ENCODE results near the gene PLTP. TPM values are rescaled to one million over a fixed set of nuclear protein-coding genes. Genes with fewer than 3 reads are reported as not detected.
"Not testable (repeated sequence)": the region's sequence is repeated elsewhere in the genome, so short reads cannot be mapped to it uniquely, and the experiment has no call there.

PLTP gene
- total RNA-seq, 3 donors from 2014 or later = 15.0 to 141 (median 111) TPM

DNA sequence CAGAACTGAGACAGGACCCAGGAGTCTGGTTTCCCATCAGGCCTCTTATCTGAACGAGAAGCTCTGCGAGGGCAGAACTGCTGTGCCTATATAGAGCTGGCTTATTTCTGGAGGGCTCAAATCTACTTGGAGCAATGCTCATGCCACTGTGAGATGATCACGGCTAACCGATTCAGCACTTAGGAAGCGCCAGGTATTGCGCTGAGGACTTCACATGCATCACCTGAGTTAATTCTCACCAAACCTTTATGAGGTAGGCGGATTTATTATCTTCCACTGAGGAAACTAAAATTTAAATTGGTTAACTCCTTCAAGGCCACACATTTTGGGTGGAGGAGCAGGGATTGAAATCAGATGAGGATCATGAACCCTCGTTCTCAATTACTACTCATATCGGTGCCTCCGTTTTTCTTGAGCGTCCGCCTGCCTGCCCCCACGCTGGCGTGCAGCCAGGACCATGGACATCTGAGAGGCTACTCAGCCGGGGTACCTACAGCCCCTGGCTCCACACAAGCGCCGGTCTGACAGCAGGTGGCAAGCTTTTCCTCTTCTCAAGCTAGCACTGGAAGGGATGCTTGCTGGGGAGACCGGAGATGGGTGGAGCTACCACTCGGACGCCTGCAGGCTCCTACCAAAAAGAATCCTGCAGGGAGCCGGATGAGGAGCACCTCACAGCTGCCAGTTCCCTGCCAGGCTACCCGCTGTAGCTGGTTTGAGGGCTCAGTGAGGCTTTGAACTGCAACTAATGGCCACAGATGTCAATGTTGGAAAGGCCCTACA, 21.5 kb upstream of the PLTP start:
- peaks cover 8% of the 10 kb centered on the region for H3K36me3 ChIP-seq (ENCODE audit: low read depth)
- H3K4me3 ChIP-seq = peak overlapping the region; percentile 85
- H3K9me3 ChIP-seq = no peaks in the 10 kb centered on the region
- TF ChIP-seq, protein P1, sequence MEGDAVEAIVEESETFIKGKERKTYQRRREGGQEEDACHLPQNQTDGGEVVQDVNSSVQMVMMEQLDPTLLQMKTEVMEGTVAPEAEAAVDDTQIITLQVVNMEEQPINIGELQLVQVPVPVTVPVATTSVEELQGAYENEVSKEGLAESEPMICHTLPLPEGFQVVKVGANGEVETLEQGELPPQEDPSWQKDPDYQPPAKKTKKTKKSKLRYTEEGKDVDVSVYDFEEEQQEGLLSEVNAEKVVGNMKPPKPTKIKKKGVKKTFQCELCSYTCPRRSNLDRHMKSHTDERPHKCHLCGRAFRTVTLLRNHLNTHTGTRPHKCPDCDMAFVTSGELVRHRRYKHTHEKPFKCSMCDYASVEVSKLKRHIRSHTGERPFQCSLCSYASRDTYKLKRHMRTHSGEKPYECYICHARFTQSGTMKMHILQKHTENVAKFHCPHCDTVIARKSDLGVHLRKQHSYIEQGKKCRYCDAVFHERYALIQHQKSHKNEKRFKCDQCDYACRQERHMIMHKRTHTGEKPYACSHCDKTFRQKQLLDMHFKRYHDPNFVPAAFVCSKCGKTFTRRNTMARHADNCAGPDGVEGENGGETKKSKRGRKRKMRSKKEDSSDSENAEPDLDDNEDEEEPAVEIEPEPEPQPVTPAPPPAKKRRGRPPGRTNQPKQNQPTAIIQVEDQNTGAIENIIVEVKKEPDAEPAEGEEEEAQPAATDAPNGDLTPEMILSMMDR (IDR thresholded peaks at IDR 0.05) = no peak
- DNase-seq (peak; percentile 71 to 86 (median 77)), ATAC-seq (peak; percentile 44)
- intact Hi-C loops (cut with DNase I, micrococcal nuclease) = loop anchor here in 1 of 2 donors (10.0 kb wide), 1 partner anchor 109 kb away; the partner anchor contains the start of gene TNNC2
- H3K4me1 ChIP-seq (ENCODE audit: low read depth) = peaks cover 6% of the 10 kb centered on the region

DNA sequence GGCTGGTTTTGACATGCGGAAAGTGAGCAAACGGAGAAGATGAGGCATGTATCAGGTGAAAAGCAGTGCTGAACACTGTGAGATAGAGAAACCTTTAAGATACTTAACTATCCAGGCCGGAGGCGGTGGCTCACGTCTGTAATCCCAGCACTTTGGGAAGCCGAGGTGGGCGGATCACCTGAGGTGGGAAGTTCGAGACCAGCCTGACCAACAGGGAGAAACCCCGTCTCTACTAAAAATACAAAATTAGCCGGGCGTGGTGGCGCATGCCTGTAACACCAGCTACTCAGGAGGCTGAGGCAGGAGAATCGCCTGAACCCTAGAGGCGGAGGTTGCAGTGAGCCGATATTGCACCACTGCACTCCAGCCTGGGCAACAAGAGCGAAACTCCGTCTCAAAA, 19.7 kb upstream of the PLTP start:
- not testable (repeated sequence) for H3K36me3 ChIP-seq (ENCODE audit: low read depth); H3K4me3 ChIP-seq; H3K4me1 ChIP-seq (ENCODE audit: low read depth); H3K9me3 ChIP-seq; ATAC-seq
- intact Hi-C loops (cut with DNase I, micrococcal nuclease) = loop anchor here in 1 of 2 donors (10.0 kb wide), 1 partner anchor 107 kb away; the partner anchor contains the start of gene TNNC2
- peak in 1 of 3 donors; percentile 42 for DNase-seq

DNA sequence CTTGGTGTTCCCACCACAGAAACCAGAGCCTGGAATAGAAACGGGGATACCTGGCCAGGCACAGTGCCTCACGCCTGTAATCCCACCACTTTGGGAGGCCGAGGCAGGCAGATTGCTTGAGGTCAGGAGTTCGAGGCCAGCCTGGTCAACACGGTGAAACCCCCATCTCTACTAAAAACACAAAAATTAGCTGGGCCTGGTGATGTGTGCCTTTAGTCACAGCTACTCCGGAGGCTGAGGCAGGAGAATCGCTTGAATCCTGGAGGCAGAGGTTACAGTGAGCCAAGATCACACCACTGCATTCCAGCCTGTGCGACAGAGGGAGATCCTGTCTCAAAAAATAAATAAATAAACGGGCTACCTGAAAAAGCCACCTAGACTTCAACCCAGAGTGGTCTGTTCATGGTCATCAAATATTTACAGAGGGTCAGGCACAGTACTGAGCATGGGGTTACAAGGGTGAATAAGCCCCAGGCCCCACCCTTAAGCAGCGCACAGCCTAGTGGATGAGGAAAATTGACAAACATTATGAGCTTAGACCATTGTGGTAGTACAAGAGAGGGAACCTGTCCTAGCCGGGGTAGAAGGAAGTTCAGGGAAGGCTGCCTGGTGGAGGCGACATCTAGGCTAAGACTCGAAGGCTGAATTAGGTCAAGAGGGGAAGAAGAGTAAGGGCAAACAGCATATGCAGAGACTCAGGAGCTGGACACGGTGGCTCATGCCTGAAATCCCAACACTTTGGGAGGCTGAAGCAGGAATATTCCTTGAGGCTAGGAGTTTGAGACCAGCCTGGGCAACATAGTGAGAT, 15.3 kb upstream of the PLTP start:
- ATAC-seq = peak; percentile 31
- H3K4me3 ChIP-seq = no peak overlapping the region
- DNase-seq = no peak
- H3K9me3 ChIP-seq = no peaks in the 10 kb centered on the region
- TF ChIP-seq, protein P1 (IDR thresholded peaks at IDR 0.05) = no peak
- no peaks in the 10 kb centered on the region for H3K4me1 ChIP-seq (ENCODE audit: low read depth)
- no peaks in the 10 kb centered on the region for H3K36me3 ChIP-seq (ENCODE audit: low read depth)
- intact Hi-C loops (cut with DNase I, micrococcal nuclease) = no loop called here

DNA sequence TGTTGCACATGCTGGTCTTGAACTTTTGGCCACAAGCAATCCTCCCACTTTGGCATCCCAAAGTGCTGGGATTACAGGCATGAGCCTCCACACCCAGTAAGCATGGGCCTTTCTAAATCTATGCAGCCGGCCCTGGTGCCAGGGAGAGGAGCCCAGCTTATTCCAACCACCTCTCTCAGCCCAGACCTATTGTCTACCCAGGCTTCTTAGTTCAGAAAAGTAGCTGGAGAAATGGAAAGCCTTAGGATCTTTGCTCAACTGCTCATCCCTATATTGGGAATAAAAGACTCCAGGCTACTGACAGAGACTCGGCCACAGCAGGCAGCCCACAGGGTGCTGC, 14.7 kb upstream of the PLTP start:
- no peak for ATAC-seq
- TF ChIP-seq, protein P1 (IDR thresholded peaks at IDR 0.05) = no peak
- DNase-seq = no peak
- intact Hi-C loops (cut with DNase I, micrococcal nuclease) = no loop called here
- Histone ChIP-seq H3K4me1 (ENCODE audit: low read depth) (no peaks in the 10 kb centered on the region), H3K9me3 (no peaks in the 10 kb centered on the region), H3K4me3 (no peak overlapping the region), H3K36me3 (ENCODE audit: low read depth) (no peaks in the 10 kb centered on the region)

DNA sequence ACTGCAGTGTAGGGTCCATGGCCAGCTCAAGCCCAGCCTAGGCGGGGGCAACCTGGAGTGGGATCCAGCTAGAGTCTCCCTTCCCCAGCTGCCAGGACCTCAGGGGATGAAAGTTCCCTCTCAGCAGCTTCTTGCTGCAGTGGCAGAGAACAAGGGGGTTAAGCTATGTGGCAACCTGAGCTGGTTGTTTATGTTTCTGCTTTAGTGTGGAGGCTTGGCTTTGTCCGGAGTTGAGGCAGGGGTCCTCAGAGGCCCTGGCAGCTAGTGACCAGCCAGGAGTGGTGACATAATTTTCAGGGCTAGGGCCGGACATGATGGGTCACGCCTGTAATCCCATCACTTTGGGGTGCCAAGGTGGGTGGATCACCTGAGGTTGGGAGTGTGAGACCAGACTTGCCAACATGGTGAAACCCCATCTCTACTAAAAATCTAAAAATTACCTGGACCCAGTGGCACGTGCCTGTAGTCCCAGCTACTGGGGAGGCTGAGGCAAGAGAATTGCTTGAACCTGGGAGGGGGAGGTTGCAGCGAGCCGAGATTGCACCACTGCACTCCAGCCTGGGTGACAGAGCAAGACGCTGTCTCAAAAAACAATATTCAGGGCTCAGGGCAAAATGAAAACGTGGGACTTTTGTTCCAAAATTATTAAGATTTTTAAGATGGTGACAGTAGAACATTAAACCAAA, 14.0 kb upstream of the PLTP start:
- no peaks in the 10 kb centered on the region for H3K36me3 ChIP-seq (ENCODE audit: low read depth)
- no peaks in the 10 kb centered on the region for H3K9me3 ChIP-seq
- ATAC-seq = no peak
- no peak overlapping the region for H3K4me3 ChIP-seq
- no peaks in the 10 kb centered on the region for H3K4me1 ChIP-seq (ENCODE audit: low read depth)
- intact Hi-C loops (cut with DNase I, micrococcal nuclease) = no loop called here
- DNase-seq = peak in 1 of 3 donors; percentile 36
- TF ChIP-seq, protein P1 (IDR thresholded peaks at IDR 0.05) = no peak
